ENCODE measurements around the gene GFI1B.

DNA sequence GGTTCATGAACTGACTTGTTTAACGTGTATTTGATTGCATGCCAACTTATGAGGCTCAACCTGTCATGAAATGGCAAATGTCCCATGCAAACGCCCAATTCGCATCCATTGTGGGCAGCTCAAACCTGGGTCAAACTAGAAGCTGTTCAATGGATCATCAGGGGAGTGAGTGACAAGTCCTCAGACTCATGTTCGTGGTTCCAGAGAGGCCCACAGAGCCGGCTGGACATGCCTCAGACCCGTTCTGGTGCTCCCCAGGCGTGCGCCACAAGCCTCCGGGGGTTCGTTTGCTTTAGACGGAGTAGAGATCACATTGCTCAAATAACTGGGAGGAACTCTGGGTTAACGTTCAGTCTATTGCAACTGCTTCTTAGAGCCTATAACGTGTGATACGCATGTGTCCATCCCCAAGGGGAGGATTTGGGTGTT lies 15.0 kb downstream of the GFI1B start:
- TF ChIP-seq, protein P1, sequence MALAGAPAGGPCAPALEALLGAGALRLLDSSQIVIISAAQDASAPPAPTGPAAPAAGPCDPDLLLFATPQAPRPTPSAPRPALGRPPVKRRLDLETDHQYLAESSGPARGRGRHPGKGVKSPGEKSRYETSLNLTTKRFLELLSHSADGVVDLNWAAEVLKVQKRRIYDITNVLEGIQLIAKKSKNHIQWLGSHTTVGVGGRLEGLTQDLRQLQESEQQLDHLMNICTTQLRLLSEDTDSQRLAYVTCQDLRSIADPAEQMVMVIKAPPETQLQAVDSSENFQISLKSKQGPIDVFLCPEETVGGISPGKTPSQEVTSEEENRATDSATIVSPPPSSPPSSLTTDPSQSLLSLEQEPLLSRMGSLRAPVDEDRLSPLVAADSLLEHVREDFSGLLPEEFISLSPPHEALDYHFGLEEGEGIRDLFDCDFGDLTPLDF (CRISPR knock-in tag; IDR thresholded peaks at IDR 0.05), result no peak
- TF ChIP-seq, protein P2, sequence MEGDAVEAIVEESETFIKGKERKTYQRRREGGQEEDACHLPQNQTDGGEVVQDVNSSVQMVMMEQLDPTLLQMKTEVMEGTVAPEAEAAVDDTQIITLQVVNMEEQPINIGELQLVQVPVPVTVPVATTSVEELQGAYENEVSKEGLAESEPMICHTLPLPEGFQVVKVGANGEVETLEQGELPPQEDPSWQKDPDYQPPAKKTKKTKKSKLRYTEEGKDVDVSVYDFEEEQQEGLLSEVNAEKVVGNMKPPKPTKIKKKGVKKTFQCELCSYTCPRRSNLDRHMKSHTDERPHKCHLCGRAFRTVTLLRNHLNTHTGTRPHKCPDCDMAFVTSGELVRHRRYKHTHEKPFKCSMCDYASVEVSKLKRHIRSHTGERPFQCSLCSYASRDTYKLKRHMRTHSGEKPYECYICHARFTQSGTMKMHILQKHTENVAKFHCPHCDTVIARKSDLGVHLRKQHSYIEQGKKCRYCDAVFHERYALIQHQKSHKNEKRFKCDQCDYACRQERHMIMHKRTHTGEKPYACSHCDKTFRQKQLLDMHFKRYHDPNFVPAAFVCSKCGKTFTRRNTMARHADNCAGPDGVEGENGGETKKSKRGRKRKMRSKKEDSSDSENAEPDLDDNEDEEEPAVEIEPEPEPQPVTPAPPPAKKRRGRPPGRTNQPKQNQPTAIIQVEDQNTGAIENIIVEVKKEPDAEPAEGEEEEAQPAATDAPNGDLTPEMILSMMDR (IDR thresholded peaks at IDR 0.05), result no peak
- TF ChIP-seq ZNF317 (CRISPR knock-in tag; IDR thresholded peaks at IDR 0.05; ENCODE audit: borderline replicate concordance, low read depth) (no peak), GABPB1 (CRISPR knock-in tag; IDR thresholded peaks at IDR 0.05) (no peak)

Measured in WTC11 (cell line).